HepG2 (cell line): Measurements from ENCODE around the gene MEIOB. TPM values are rescaled to one million over a fixed set of nuclear protein-coding genes. Genes with fewer than 3 reads are reported as not detected.

Experiments
- AHR ChIP-seq: IDR thresholded peaks from 2 replicates; pipeline ENCODE4 v1.6.1; 2018; ENCODE audit warnings: missing genetic modification reagents, missing compliant biosample characterization
- CHD2 ChIP-seq: IDR thresholded peaks from 2 replicates; pipeline ENCODE4 v1.6.1; 2011; ENCODE audit warnings: low read depth, low read length, improper control_type of control experiment
- DR1 ChIP-seq: sonication (generic); formaldehyde crosslinking; IDR thresholded peaks from 2 replicates; pipeline ENCODE4 v1.8.0; 2021; ENCODE audit warnings: mild to moderate bottlenecking, missing genetic modification reagents, inconsistent platforms
- ERF ChIP-seq: IDR thresholded peaks from 2 replicates; pipeline ENCODE4 v1.6.1; 2018; ENCODE audit warnings: missing biosample characterization, missing genetic modification reagents
- HES4 ChIP-seq: sonication (generic); formaldehyde crosslinking; IDR thresholded peaks from 2 replicates; pipeline ENCODE4 v1.9.0; 2021; ENCODE audit warnings: mild to moderate bottlenecking, missing genetic modification reagents, borderline replicate concordance
- NCOA2 ChIP-seq: sonication (generic); formaldehyde crosslinking; IDR thresholded peaks from 2 replicates; pipeline ENCODE4 v1.8.0; 2022; ENCODE audit warnings: inconsistent platforms
- NFYC ChIP-seq: IDR thresholded peaks from 2 replicates; pipeline ENCODE4 v1.6.1; 2016; ENCODE audit warnings: missing genetic modification reagents, missing compliant biosample characterization
- RFX3 ChIP-seq: IDR thresholded peaks from 2 replicates; pipeline ENCODE4 v1.6.1; 2016; ENCODE audit warnings: missing biosample characterization, missing genetic modification reagents
- TSC22D2 ChIP-seq: sonication (generic); formaldehyde crosslinking; IDR thresholded peaks from 2 replicates; pipeline ENCODE4 v1.5.1; 2020; ENCODE audit warnings: missing genetic modification reagents, mild to moderate bottlenecking, borderline replicate concordance
- ZNF816 ChIP-seq: sonication (generic); formaldehyde crosslinking; IDR thresholded peaks from 2 replicates; pipeline ENCODE4 v1.8.0; 2022; ENCODE audit warnings: missing genetic modification reagents, mild to moderate bottlenecking, borderline replicate concordance
- ZSCAN20 ChIP-seq: sonication (generic); formaldehyde crosslinking; IDR thresholded peaks from 2 replicates; pipeline ENCODE4 v1.4.0; 2020; ENCODE audit warnings: missing genetic modification reagents, mild to moderate bottlenecking, borderline replicate concordance
- polyA plus RNA-seq, 8 experiments: library from polyadenylated mRNA; depleted of rRNA in 3 of 8; stranded (reverse) in 7 of 8; unstranded in 1 of 8; fragments of >200 nt; fragmentation: Illumina TruSeq in 4 of 8; extraction: Trizol in 4 of 8; gene quantifications; 2 replicates each; pipeline versions ENCODE4 v1.2.1 to v1.2.3, GENCODE V29; 2011 to 2016; ENCODE audit warnings: low read depth in 4 of 8, missing spikeins in 1 of 8, mixed read lengths in 1 of 8; ENCODE audit not compliant: insufficient read depth in 1 of 8
- total RNA-seq, 5 experiments: library from RNA; depleted of rRNA; stranded (reverse); fragments of >200 nt; fragmentation: Illumina TruSeq; extraction: Trizol; gene quantifications; 2 replicates each; pipeline ENCODE4 v1.2.3, GENCODE V29; 2016; ENCODE audit warnings: low read depth in 1 of 5
- TF ChIP-seq, protein P1 (sequence below), 2 experiments: sonication (generic) in 1 of 2; formaldehyde crosslinking in 1 of 2; IDR thresholded peaks; 2 replicates each; pipeline versions ENCODE4 v1.5.1 to v1.6.1; 2011 to 2020; ENCODE audit warnings: borderline replicate concordance in 1 of 2, low read depth in 1 of 2, low read length in 1 of 2, mild to moderate bottlenecking in 1 of 2, missing genetic modification reagents in 1 of 2, moderate library complexity in 1 of 2
- TF ChIP-seq, protein P2 (sequence below): sonication (generic); formaldehyde crosslinking; IDR thresholded peaks from 2 replicates; pipeline ENCODE4 v1.4.0; 2020; ENCODE audit warnings: mild to moderate bottlenecking, missing genetic modification reagents
- TF ChIP-seq, protein P3 (sequence below): sonication (generic); formaldehyde crosslinking; IDR thresholded peaks from 2 replicates; pipeline ENCODE4 v1.4.0; 2020; ENCODE audit warnings: missing genetic modification reagents
- TF ChIP-seq, protein P4 (sequence below): sonication (generic); formaldehyde crosslinking; IDR thresholded peaks from 2 replicates; pipeline ENCODE4 v1.8.1; 2023; ENCODE audit warnings: mild to moderate bottlenecking, inconsistent platforms, moderate library complexity, missing genetic modification reagents, borderline replicate concordance
- TF ChIP-seq, protein P5 (sequence below): sonication (generic); formaldehyde crosslinking; IDR thresholded peaks from 2 replicates; pipeline ENCODE4 v1.4.0; 2020; ENCODE audit warnings: missing genetic modification reagents

The MEIOB gene
- total and polyA plus RNA-seq, 2 of the 13 experiments (the other 11 are each of a cell fraction or from before 2014, with no cell fraction given) = 0.17 TPM; not detected in 1

DNA sequence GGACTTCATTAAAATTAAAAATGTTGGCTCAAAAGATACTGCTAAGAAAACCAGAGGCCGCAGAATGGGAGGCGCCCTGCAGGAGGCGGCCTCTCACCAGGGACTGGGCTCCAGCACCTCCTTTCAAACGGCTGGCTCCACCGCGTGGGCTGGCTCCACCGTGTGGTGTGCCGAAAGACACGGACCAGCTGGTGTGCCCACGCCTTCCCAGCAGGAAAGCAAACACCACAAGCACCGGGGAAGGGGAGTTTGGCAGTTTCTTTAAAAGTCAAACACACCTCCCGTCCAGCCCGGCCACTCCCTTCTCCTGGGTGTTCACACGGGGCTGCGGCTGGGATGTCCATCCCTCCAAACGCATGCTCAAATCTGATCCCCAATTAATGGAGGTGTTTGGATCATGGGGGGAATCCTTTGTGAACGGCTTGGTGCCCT, 59.2 kb downstream of the MEIOB start (continued):
- peak; percentile 46; the same call in 1 of the 2 replicates for TF ChIP-seq AHR (CRISPR knock-in tag)
- TF ChIP-seq, protein P1, sequence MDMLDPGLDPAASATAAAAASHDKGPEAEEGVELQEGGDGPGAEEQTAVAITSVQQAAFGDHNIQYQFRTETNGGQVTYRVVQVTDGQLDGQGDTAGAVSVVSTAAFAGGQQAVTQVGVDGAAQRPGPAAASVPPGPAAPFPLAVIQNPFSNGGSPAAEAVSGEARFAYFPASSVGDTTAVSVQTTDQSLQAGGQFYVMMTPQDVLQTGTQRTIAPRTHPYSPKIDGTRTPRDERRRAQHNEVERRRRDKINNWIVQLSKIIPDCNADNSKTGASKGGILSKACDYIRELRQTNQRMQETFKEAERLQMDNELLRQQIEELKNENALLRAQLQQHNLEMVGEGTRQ (IDR thresholded peaks at IDR 0.05; ENCODE audit: low read depth, low read length) = no peak
- TF ChIP-seq, protein P1 (CRISPR knock-in tag; IDR thresholded peaks at IDR 0.05; ENCODE audit: borderline replicate concordance) = no peak
- no peak for TF ChIP-seq DR1 (CRISPR knock-in tag)
- TF ChIP-seq CHD2 = no peak
- no peak for TF ChIP-seq HES4 (CRISPR knock-in tag)
- 0 out of 2 replicates have a peak, but pooled peaks have one; percentile 11 for TF ChIP-seq NCOA2 (CRISPR knock-in tag)
- TF ChIP-seq, protein P2, sequence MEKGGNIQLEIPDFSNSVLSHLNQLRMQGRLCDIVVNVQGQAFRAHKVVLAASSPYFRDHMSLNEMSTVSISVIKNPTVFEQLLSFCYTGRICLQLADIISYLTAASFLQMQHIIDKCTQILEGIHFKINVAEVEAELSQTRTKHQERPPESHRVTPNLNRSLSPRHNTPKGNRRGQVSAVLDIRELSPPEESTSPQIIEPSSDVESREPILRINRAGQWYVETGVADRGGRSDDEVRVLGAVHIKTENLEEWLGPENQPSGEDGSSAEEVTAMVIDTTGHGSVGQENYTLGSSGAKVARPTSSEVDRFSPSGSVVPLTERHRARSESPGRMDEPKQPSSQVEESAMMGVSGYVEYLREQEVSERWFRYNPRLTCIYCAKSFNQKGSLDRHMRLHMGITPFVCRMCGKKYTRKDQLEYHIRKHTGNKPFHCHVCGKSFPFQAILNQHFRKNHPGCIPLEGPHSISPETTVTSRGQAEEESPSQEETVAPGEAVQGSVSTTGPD (CRISPR knock-in tag) = no peak
- TF ChIP-seq, protein P3, sequence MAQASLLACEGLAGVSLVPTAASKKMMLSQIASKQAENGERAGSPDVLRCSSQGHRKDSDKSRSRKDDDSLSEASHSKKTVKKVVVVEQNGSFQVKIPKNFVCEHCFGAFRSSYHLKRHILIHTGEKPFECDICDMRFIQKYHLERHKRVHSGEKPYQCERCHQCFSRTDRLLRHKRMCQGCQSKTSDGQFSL (CRISPR knock-in tag) = no peak
- 0 out of 2 replicates have a peak, but pooled peaks have one; percentile 33 for TF ChIP-seq ZSCAN20
- no peak for TF ChIP-seq RFX3
- no peak for TF ChIP-seq ZNF816 (CRISPR knock-in tag)
- TF ChIP-seq, protein P4, sequence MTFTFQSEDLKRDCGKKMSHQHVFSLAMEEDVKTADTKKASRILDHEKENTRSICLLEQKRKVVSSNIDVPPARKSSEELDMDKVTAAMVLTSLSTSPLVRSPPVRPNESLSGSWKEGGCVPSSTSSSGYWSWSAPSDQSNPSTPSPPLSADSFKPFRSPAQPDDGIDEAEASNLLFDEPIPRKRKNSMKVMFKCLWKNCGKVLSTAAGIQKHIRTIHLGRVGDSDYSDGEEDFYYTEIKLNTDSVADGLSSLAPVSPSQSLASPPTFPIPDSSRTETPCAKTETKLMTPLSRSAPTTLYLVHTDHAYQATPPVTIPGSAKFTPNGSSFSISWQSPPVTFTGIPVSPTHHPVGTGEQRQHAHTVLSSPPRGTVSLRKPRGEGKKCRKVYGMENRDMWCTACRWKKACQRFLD (CRISPR knock-in tag) = no peak
- peak; percentile 52; the same call in 1 of the 2 replicates for TF ChIP-seq ERF (CRISPR knock-in tag)
- no peak for TF ChIP-seq TSC22D2 (CRISPR knock-in tag)
- TF ChIP-seq, protein P5, sequence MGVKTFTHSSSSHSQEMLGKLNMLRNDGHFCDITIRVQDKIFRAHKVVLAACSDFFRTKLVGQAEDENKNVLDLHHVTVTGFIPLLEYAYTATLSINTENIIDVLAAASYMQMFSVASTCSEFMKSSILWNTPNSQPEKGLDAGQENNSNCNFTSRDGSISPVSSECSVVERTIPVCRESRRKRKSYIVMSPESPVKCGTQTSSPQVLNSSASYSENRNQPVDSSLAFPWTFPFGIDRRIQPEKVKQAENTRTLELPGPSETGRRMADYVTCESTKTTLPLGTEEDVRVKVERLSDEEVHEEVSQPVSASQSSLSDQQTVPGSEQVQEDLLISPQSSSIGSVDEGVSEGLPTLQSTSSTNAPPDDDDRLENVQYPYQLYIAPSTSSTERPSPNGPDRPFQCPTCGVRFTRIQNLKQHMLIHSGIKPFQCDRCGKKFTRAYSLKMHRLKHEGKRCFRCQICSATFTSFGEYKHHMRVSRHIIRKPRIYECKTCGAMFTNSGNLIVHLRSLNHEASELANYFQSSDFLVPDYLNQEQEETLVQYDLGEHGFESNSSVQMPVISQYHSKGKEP (CRISPR knock-in tag) = no peak
- 0 out of 2 replicates have a peak, but pooled peaks have one; percentile 13 for TF ChIP-seq NFYC (CRISPR knock-in tag)
